HG02642 (cell line): ENCODE results near the gene RBP3.
"Not testable (repeated sequence)": the region's sequence is repeated elsewhere in the genome, so short reads cannot be mapped to it uniquely, and the experiment has no call there.

Experiments used
- ATAC-seq: cut with Tn5 transposase; IDR thresholded peaks from one replicate; pipeline ENCODE4 v1.9.1; 2021; ENCODE audit warnings: mild to moderate bottlenecking; ENCODE audit not compliant: unreplicated experiment, poor library complexity

The RBP3 gene

GRCh38 chr10:47384148-47384921 is 36.2 kb downstream of the RBP3 start, which contains the start of gene ZNF488:
Gene ZNF488 (minus strand): TSS chr10:47384293. CDS start chr10:47368829, 15,464 bp downstream.
- ATAC-seq = peak; percentile 96

- not testable (repeated sequence) for ATAC-seq
Observed at GRCh38 chr10:47386104-47386503, 37.9 kb downstream of the RBP3 start.

GRCh38 chr10:47388879-47389278 is 40.7 kb downstream of the RBP3 start:
- no peak for ATAC-seq

GRCh38 chr10:47389619-47390018 is 41.5 kb downstream of the RBP3 start:
- ATAC-seq = no peak

GRCh38 chr10:47396311-47396717 is 48.2 kb downstream of the RBP3 start:
- ATAC-seq = no peak

GRCh38 chr10:47397256-47397655 is 49.1 kb downstream of the RBP3 start:
- ATAC-seq = no peak

- ATAC-seq = no peak
Observed at GRCh38 chr10:47400251-47400650, 52.1 kb downstream of the RBP3 start.

- no peak for ATAC-seq
Observed at GRCh38 chr10:47400786-47401185, 52.6 kb downstream of the RBP3 start.

- no peak for ATAC-seq
Observed at GRCh38 chr10:47401210-47401609, 53.0 kb downstream of the RBP3 start.

- no peak for ATAC-seq
Observed at GRCh38 chr10:47401874-47402640, 53.9 kb downstream of the RBP3 start.

GRCh38 chr10:47402641-47403301 is 54.6 kb downstream of the RBP3 start:
- no peak for ATAC-seq

GRCh38 chr10:47403446-47404318 is 55.5 kb downstream of the RBP3 start:
- no peak for ATAC-seq

- ATAC-seq = no peak
Observed at GRCh38 chr10:47404446-47404845, 56.3 kb downstream of the RBP3 start.

- no peak for ATAC-seq
Observed at GRCh38 chr10:47404937-47405336, 56.8 kb downstream of the RBP3 start.

- no peak for ATAC-seq
Observed at GRCh38 chr10:47405857-47406547, 57.8 kb downstream of the RBP3 start.

- ATAC-seq = no peak
Observed at GRCh38 chr10:47406548-47406869, 58.3 kb downstream of the RBP3 start.

GRCh38 chr10:47406870-47407691 is 58.9 kb downstream of the RBP3 start:
- ATAC-seq = no peak
